Upper lobe of left lung (tissue), 6 donors: ENCODE results near the gene PALLD. TPM values are rescaled to one million over a fixed set of nuclear protein-coding genes. Genes with fewer than 3 reads are reported as not detected.

ENCODE experiments used
- ATAC-seq, 2 donors: fragments of 200-7000 bp; cut with Tn5 transposase; one replicate each; pipeline ENCODE4 v1.9.1; 2022; ENCODE audit warnings: mild to moderate bottlenecking in 2 of 2, moderate library complexity in 2 of 2; ENCODE audit not compliant: low FRiP score in 2 of 2
- DNase-seq, 2 donors: peaks; one replicate each; pipeline ENCODE4 v3.0.0-alpha.2; 2019 to 2020
- H3K27ac ChIP-seq, 4 donors: fragments of 200-600 bp; sonication (generic); one replicate each; pipeline ENCODE4 v1.5.1; 2016 to 2019
- H3K27me3 ChIP-seq, 4 donors: fragments of 200-600 bp; sonication (generic); one replicate each; pipeline ENCODE4 v1.5.1; 2017 to 2019
- H3K36me3 ChIP-seq, 4 donors: fragments of 200-600 bp; sonication (generic); one replicate each; pipeline ENCODE4 v1.5.1; 2016 to 2019
- H3K4me1 ChIP-seq, 4 donors: fragments of 200-600 bp; sonication (generic); one replicate each; pipeline ENCODE4 v1.5.1; 2018 to 2019
- H3K4me3 ChIP-seq, 4 donors: fragments of 200-600 bp; sonication (generic); one replicate each; pipeline ENCODE4 v1.5.1; 2017 to 2019; ENCODE audit warnings: mild to moderate bottlenecking in 2 of 4, moderate library complexity in 1 of 4
- H3K9me3 ChIP-seq, 4 donors: fragments of 200-600 bp; sonication (generic); one replicate each; pipeline ENCODE4 v1.5.1; 2018 to 2019
- EP300 ChIP-seq, 4 donors: sonication (generic); formaldehyde crosslinking; IDR thresholded peaks; one replicate each; pipeline ENCODE4 v1.5.1; 2017; ENCODE audit warnings: antibody characterized with exemption in 4 of 4, control low read depth in 2 of 4
- POLR2A ChIP-seq, 4 donors: fragments of 450-650 bp; IDR thresholded peaks; one replicate each; pipeline ENCODE4 v1.5.1; 2016 to 2017; ENCODE audit warnings: antibody characterized with exemption in 4 of 4, mild to moderate bottlenecking in 2 of 4
- POLR2AphosphoS5 ChIP-seq, 2 donors: sonication (generic); formaldehyde crosslinking; IDR thresholded peaks; one replicate each; pipeline ENCODE4 v1.5.1; 2017; ENCODE audit warnings: antibody characterized with exemption in 2 of 2
- WGBS, 2 donors: methylation state at CpG; one replicate each; pipeline ENCODE4 v1.1.5; 2017 to 2018; 5-methylcytosine and 5-hydroxymethylcytosine counted together
- total RNA-seq, 6 donors: library from RNA; depleted of rRNA in 4 of 6; stranded (reverse); fragments of >200 nt in 4 of 6; gene quantifications; one replicate each; pipeline versions ENCODE4 v1.1.0 to v1.2.1, GENCODE V29; 2016 to 2021
- TF ChIP-seq, protein P1 (sequence below), 6 experiments: fragments of 450-650 bp in 4 of 6; fragments of 200-600 bp in 2 of 6; sonication (generic) in 2 of 6; IDR thresholded peaks; one replicate each; pipeline ENCODE4 v1.5.1; 2016 to 2019; ENCODE audit warnings: antibody characterized with exemption in 6 of 6
- donor health status: DM: no; HTN: no; CAD: no; lungs with moderate emphysema.
- donor health status: DM: no; HTN: yes; CAD: no; lungs with severe emphysema.

PALLD gene
- total RNA-seq, 6 donors from 2014 or later = 63.9 to 175 (median 134) TPM

DNA sequence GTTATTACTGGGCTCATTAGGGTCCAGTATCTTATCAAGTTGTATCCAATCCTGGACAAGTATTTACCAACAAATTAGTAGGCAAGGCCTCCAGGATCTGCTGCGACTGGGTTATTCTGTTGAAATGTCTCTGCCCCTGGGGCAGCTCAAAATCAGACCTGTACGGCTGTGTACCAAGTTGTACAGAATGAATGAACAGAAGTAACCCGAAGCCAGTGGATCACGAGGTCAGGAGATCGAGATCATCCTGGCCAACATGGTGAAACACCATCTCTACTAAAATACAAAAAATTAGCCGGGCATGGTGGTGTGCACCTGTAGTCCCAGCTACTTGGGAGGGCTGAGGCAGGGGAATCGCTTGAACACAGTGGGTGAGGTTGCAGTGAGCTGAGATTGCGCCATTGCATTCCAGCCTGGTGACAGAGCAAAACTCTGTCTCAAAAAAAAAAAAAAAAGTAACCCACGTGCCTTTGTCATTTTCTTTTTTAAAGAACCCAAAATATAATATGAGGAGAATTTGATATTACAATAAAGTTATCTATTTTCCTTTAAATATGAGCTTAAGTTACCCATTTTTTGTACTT lies 385.9 kb downstream of the PALLD start:
- peak in 1 of 2 donors; percentile 28 for DNase-seq
- ATAC-seq = no peak
- Histone ChIP-seq H3K36me3 (peaks cover 0 to 6% (median 0%) of the 10 kb centered on the region in 4 donors), H3K4me1 (peaks cover 12 to 18% (median 14%) of the 10 kb centered on the region in 4 donors), H3K9me3 (no peaks in the 10 kb centered on the region), H3K27me3 (peaks cover 0 to 7% (median 0%) of the 10 kb centered on the region in 4 donors), H3K4me3 (no peak overlapping the region), H3K27ac (no peak overlapping the region)
- TF ChIP-seq POLR2A (IDR thresholded peaks at IDR 0.05) = no peak
- TF ChIP-seq, protein P1, sequence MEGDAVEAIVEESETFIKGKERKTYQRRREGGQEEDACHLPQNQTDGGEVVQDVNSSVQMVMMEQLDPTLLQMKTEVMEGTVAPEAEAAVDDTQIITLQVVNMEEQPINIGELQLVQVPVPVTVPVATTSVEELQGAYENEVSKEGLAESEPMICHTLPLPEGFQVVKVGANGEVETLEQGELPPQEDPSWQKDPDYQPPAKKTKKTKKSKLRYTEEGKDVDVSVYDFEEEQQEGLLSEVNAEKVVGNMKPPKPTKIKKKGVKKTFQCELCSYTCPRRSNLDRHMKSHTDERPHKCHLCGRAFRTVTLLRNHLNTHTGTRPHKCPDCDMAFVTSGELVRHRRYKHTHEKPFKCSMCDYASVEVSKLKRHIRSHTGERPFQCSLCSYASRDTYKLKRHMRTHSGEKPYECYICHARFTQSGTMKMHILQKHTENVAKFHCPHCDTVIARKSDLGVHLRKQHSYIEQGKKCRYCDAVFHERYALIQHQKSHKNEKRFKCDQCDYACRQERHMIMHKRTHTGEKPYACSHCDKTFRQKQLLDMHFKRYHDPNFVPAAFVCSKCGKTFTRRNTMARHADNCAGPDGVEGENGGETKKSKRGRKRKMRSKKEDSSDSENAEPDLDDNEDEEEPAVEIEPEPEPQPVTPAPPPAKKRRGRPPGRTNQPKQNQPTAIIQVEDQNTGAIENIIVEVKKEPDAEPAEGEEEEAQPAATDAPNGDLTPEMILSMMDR (IDR thresholded peaks at IDR 0.05) = no peak
- TF ChIP-seq EP300 (IDR thresholded peaks at IDR 0.05) = no peak
- TF ChIP-seq POLR2AphosphoS5 (IDR thresholded peaks at IDR 0.05) = no peak
- WGBS, 2 donors = 84 to 91% methylated on average over 9 of the region's 9 CpGs

DNA sequence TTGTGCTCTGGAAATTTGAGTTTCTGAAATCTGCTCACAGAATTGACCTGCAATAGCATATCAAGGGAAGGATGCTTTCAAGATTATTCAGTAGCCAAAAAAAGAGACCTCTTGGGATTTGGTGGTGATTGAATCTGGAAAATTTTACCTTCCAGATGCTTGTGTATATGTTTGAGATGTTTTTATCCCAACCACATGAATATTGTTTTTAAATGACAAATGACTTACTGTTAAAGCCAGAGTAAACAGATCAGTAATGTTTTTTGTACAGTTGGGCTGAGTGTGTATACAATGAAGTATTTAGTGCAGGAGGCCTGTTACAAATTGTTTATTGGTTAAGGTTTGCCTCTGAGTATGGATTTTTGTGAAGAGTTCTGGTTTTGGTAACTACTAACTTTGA lies 386.7 kb downstream of the PALLD start:
- H3K27me3 ChIP-seq = no peaks in the 10 kb centered on the region
- no peak for DNase-seq
- H3K36me3 ChIP-seq = peaks cover 0 to 6% (median 0%) of the 10 kb centered on the region in 4 donors
- peaks cover 7 to 13% (median 9%) of the 10 kb centered on the region in 4 donors for H3K4me1 ChIP-seq
- H3K4me3 ChIP-seq = no peak overlapping the region
- ATAC-seq = no peak
- no peak for TF ChIP-seq POLR2A (IDR thresholded peaks at IDR 0.05)
- no peak overlapping the region for H3K27ac ChIP-seq
- no peaks in the 10 kb centered on the region for H3K9me3 ChIP-seq

DNA sequence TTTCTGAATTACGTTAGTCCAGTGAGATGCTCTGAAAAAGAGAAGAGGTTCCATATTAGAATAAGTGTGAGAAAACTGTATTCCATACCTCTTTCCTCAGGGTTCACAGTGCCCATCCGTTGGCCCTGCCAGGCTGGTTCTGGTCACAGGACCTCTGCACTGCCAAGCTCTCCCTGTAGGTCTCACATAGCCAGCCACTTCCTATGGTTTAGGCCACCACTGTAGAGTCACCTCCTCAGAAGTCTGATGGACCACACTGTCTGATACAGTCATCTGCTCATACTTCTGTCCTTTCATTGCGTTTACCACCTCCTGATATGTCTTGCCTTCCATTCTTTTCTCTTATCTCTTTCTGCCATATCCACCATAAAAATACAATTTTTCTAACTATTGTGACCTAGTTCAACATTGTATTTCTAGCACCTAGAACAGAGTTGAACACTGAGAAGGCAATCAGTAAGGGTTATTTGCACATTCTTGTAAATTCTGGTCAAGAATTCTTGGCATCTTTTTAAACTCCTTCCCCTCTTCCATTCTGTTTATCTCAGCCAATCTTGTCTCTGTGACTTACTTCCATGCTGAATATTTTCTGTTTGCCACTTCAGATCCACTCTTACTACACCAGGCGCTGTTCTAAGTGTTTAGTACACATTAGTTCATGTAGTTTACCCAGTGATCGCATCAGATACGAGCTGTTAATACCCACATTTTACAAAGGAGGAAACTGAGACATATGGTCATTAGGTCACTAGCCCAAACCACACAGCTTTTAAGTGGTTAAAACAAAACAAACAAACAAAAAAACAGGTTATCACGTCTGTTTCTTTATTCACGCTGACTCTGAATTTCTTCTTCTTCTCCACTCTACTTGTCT lies 387.6 kb downstream of the PALLD start:
- DNase-seq = no peak
- Histone ChIP-seq H3K36me3 (peaks cover 0 to 13% (median 0%) of the 10 kb centered on the region in 4 donors), H3K27me3 (no peaks in the 10 kb centered on the region), H3K27ac (no peak overlapping the region), H3K4me1 (peaks cover under 1 to 8% (median 4%) of the 10 kb centered on the region in 4 donors), H3K9me3 (no peaks in the 10 kb centered on the region), H3K4me3 (no peak overlapping the region)
- 77 to 82% methylated on average over 8 of the region's 8 CpGs for WGBS, 2 donors
- no peak for ATAC-seq
- TF ChIP-seq POLR2AphosphoS5 (IDR thresholded peaks at IDR 0.05) (no peak), EP300 (IDR thresholded peaks at IDR 0.05) (no peak), POLR2A (IDR thresholded peaks at IDR 0.05) (no peak)
- TF ChIP-seq, protein P1 (IDR thresholded peaks at IDR 0.05) = no peak

DNA sequence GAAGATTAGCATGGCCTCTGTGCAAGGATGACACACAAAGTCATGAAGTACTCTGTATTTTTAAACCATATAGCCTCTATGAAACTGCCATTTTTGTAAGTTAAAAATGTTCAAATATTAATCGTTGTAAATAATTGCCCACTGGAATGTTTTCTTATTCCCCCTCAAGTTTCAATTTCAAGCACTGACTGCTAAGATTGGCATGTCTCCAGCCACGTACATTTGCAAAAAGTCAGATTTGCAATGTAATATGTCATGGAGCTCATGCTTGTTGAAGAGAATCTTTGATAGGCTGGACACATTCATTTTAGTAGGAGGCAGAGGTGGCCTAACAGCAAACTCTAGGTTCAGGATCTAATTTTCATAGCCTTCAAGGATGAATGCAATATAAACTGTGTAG lies 388.5 kb downstream of the PALLD start:
- Histone ChIP-seq H3K27me3 (no peaks in the 10 kb centered on the region), H3K27ac (no peak overlapping the region), H3K4me1 (peaks cover 0 to 8% (median 4%) of the 10 kb centered on the region in 4 donors), H3K4me3 (no peak overlapping the region), H3K9me3 (no peaks in the 10 kb centered on the region), H3K36me3 (peaks cover 0 to 14% (median 0%) of the 10 kb centered on the region in 4 donors)
- no peak for TF ChIP-seq POLR2AphosphoS5 (IDR thresholded peaks at IDR 0.05)
- TF ChIP-seq, protein P1 (IDR thresholded peaks at IDR 0.05) = no peak
- no peak for TF ChIP-seq EP300 (IDR thresholded peaks at IDR 0.05)
- TF ChIP-seq POLR2A (IDR thresholded peaks at IDR 0.05) = no peak
- DNase-seq (no peak), ATAC-seq (no peak)
- 72 to 79% methylated on average over 2 of the region's 2 CpGs for WGBS, 2 donors

DNA sequence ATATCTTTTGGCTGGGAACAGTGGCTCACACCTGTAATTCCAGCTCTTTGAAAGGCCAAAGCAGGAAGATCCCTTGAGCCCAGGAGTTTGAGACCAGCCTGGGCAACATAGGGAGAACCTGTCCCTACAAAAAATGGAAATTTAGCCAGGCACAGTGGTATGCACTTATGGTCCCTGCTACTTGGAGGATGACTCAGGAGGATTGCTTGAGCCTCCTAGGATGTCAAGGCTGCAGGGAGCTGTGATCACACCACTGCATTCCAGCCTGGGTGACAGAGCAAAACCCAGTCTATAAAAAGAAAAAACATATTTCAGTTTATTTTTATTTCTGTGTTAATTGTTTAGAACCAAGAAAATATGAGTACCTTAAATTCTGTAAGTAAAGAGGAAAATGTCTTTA lies 389.5 kb downstream of the PALLD start:
- H3K9me3 ChIP-seq = no peaks in the 10 kb centered on the region
- TF ChIP-seq POLR2A (IDR thresholded peaks at IDR 0.05) (no peak), EP300 (IDR thresholded peaks at IDR 0.05) (no peak), POLR2AphosphoS5 (IDR thresholded peaks at IDR 0.05) (no peak)
- TF ChIP-seq, protein P1 (IDR thresholded peaks at IDR 0.05) = no peak
- H3K36me3 ChIP-seq = peaks cover 0 to 20% (median 4%) of the 10 kb centered on the region in 4 donors
- peaks cover 0 to 8% (median 0%) of the 10 kb centered on the region in 4 donors for H3K4me1 ChIP-seq
- H3K4me3 ChIP-seq = no peak overlapping the region
- no peak for ATAC-seq
- H3K27me3 ChIP-seq = no peaks in the 10 kb centered on the region
- no peak overlapping the region for H3K27ac ChIP-seq
- no peak for DNase-seq
